ENCODE results near the gene SIGLEC14.
"Not testable (repeated sequence)": the region's sequence is repeated elsewhere in the genome, so short reads cannot be mapped to it uniquely, and the experiment has no call there.

The SIGLEC14 gene

GRCh38 chr19:51646730-51647129 is at the start of gene SIGLEC14:
Gene SIGLEC14, minus strand, starts transcription at chr19:51646825. Its CDS starts 66 bp downstream, at chr19:51646759.
- DNase-seq = not testable (repeated sequence)

DNA sequence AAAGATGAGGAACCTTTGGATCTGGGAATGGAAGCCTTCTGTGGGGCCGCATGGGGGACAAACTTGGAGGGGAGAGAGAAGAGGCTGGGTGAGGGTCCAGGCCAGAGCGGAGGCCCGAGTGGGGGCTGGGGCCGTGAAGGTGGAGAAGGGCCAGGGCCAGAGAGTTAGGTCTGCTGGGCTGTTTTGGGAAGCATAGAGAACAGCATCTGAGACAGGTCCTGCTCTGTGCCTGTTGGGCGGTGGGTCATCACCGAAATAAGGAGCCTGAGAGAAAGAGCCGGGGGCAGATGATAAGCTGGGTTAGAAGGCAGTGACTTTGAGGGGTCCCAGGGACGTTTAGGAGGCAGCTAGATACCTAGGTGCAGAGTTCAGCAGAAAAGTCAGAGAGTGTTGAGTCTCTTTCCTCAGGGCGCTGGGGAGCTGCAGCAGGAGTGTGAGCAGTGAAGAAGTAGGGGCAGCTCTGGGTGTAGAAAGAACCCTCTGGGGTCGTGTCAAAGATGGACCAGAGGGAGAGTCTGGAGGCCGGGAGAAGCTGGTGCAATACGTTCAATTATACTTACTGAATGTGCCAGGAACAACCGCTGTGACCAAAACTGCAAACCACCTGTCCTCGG is 49.2 kb upstream of the SIGLEC14 start:
- DNase-seq = no peak

- DNase-seq = no peak
Observed at GRCh38 chr19:51695088-51695487, 48.5 kb upstream of the SIGLEC14 start.

DNA sequence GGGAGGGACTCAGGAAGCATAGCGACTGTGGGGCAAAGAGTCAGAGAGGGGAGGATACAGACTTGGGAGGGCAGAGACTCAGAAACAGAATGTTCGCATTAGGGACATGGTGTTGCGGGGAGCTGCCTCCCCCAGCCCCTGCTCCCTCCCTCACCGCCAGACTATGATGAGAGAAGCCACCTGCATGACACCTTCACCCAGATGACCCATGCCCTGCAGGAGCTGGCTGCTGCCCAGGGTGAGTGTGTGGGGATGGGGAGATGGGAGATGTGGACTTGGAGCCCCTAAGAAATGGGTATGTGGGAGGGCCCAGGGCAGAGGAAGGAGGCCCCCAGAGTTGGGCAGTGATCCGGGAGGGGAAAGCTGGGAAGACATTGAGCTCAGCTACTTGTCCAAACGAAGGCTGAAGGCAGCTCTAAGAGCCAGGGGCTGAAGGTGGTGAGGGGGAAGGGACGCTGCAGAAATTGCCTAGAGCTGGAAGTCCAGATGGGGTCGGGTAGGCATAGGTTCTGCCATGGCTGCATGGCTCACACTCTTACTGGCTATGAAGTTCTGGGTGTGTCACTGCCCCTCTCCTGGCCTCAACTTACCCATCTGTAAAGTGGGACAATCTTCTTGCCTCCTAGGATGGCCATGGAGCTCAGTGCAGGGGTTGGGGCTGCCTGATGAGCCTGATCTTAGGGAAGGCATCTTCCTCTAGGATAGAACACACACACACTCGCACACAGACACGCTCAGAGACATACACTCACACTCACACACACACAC is 47.9 kb upstream of the SIGLEC14 start:
- no peak for DNase-seq

DNA sequence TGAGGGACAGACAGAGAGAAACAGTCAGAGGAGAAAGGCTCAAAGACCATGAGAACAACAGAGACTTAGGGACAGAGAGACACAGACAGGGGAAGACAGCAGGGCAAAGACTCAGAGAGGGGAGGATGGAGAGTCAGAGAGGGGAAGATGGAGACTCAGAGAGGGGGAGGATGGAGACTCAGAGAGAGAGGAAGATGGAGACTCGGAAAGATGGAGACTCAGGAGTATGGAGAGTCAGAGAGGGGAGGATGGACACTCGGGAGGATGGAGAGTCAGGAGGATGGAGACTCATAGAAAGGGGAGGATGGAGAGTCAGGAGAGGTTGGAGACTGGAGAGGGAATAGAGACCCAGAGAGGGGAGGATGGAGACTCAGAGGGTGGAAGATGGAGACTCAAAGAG is 47.2 kb upstream of the SIGLEC14 start:
- DNase-seq = no peak

DNA sequence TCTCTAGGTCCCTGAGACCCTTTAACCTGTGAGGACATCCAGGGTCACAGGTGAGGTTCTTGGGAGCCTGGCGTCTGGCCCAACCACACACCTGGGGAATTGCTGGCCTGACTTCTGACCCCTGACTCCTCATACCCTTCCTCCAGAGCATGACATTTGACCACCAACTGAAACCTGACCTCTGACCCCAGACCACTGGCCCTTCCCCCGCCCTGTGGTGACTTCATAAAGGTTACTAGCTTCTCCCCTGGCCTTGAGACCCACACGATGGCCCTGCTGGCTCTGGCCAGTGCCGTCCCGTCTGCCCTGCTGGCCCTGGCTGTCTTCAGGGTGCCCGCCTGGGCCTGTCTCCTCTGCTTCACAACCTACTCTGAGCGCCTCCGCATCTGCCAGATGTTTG is 46.6 kb upstream of the SIGLEC14 start, which contains the start of gene SPACA6:
SPACA6 (plus strand) TSS at position 71 of the 400 bp plus-strand sequence; CDS start at position 268, 197 bp downstream.
- no peak for DNase-seq

DNA sequence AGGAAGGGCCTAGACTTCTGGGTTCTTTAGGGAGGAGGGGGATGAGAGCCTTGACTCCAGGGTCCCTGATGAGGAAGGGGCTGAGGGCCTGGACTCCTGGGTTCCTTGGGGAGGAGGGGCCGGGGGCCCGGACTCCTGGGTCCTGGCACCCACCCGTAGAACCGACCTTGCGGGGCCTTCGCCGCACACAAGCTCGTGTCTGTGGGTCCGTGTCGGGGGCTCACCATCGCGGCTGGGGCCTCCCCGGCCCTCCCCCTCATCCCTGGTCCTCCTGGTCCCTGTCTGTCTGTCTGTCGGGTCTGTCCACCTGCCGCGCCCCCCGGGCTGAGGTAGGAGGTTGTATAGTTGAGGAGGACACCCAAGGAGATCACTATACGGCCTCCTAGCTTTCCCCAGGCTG is 45.8 kb upstream of the SIGLEC14 start:
- no peak for DNase-seq

GRCh38 chr19:51691584-51692428 is 45.2 kb upstream of the SIGLEC14 start:
- DNase-seq = no peak

- DNase-seq = no peak
Observed at GRCh38 chr19:51691074-51691583, 44.5 kb upstream of the SIGLEC14 start.

GRCh38 chr19:51690454-51691073 is 43.9 kb upstream of the SIGLEC14 start:
- peak; percentile 88 for DNase-seq

DNA sequence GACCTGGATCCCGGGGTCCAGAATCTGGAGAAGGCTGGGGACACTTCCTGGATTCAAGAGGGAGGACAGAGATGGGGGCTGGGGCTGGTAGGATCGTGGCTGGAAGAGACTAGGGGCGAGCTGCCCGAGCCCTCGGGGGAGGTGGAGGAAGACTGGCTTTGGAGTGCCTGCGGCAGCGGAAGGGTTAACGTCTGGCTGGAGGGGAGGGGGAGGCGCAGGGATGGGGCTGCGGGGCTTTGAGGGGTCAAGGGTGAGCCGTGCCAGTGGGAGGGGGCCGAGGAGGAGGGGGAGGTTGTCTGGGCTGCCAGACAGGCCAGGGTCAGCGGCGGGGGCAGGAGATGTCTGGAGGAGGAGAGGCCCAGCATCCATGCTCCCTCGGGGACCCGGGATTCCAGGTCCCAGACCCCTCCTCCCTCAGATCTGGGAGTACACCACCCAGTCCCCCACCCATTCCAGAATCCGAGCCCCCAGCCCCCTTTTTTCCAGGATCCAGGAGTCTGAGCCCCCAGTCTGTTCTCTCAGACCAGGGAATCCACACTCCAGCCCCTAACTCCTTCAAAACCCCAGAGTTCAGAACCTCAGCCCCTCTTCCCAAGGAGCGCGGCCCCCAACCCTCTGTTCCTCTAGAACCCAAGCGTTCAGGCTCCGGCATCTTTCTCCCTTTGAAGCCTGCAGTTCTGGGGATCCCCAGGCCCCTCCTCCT is 43.3 kb upstream of the SIGLEC14 start:
- no peak for DNase-seq

GRCh38 chr19:51688671-51689571 is 42.3 kb upstream of the SIGLEC14 start:
- no peak for DNase-seq

GRCh38 chr19:51687791-51688670 is 41.4 kb upstream of the SIGLEC14 start:
- no peak for DNase-seq

- no peak for DNase-seq
Observed at GRCh38 chr19:51686171-51686570, 39.5 kb upstream of the SIGLEC14 start.

DNA sequence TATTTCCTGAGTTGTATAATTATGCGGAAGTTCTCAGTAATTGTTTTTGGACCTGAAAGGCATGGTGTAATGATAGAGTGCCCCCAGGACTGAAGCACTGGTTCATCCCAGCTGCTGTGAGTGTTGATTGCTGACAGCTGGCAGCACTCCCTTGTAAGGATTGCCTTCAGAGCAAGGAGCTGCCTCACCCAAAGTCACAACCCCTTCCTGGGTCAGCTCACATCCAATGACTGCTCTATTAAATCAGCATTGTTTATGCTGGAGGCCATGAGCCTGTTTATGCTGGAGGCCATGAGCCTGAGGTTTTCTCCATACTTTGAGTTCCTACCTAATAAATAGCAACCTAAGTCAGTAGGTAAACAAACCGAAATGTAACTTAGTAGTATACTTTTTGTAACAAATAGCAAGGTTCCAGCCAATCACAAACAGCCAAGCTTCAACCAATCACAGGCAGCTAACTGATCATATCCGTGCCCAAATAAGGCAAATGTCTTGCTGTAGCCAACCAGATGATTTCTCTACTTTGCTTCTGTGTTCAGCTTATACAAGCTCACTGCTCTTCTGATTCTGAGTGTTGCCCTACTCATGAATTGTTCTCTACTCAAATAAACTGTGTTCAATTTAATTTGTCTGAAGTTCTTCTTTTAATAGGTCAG is 34.8 kb upstream of the SIGLEC14 start:
- no peak for DNase-seq

DNA sequence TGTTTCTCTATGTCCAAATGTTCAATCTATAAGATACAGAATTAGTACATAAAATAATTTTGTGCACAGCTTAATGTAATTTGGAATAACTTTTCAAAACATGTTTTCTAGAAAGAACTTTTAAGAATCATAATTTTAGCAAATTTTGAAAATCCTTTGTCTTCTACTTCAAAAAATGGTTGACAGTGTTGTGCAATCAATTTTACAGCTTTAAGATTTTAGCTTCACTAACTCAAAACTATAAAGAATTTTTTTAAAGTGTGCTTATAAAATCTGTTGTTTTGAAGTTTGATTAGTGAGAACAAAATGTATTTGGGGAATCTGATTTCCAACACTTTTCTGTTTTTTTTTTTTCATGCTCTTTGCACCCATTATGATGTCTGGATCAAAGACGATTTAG is 33.8 kb upstream of the SIGLEC14 start:
- no peak for DNase-seq

DNA sequence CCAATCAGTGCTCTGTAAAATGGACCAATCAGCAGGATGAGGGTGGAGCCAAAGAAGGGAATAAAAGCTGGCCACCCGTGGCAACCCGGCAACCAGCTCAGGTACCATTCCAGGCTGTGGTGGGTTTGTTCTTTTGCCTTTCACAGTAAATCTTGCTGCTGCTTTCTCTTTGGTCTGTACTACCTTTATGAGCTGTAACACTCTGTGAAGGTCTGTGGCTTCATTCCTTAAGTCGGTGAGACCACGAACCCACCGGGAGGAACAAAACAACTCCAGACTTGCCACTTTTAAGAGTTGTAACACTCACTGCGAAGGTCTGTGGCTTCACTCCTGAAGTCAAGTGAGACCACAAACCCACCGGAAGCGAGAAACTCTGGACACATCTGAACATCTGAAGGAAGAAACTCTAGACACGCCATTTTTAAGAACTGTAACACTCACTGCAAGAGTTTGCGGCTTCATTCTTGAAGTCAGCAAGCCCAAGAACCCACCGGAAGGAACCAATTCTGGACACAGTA is 30.0 kb upstream of the SIGLEC14 start:
- DNase-seq = peak; percentile 39

- not testable (repeated sequence) for DNase-seq
Observed at GRCh38 chr19:51675911-51676565, 29.4 kb upstream of the SIGLEC14 start.

DNA sequence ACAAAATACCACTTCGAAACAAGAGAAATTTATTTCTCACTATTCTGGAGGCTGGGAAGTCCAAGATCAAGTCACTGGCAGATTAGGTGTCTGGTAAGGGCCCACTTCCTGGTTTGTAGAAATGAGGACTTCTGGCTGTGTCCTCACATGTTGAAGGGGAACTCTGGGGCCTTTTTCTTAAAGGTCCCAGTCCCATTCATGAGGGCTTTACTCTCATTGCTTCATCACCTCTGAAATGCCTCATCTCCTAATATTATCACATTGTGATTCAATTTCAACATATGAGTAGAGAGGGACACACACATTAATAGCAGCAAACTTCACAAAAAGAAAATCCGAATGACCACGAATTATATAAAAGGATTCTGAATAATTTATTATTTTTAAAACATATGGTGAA is 21.6 kb upstream of the SIGLEC14 start:
- DNase-seq = no peak

Data from CD4-positive, alpha-beta T cell treated with Interleukin-15 for 1 hour (primary cell).